Measurements from ENCODE around the gene TNK1. TPM values are rescaled to one million over a fixed set of nuclear protein-coding genes. Genes with fewer than 3 reads are reported as not detected.

The TNK1 gene
- total and polyA plus RNA-seq, 4 donors: 1.9 to 6.6 (median 2.7) TPM

GRCh38 chr17:7408863-7409262 is 28.0 kb downstream of the TNK1 start:
- H3K27ac ChIP-seq (ENCODE audit: low read depth in 1 of 2, low read length in 2 of 2): no peak overlapping the region
- no peaks in the 10 kb centered on the region for H3K4me1 ChIP-seq (ENCODE audit: control insufficient read depth in 1 of 2, insufficient read depth in 2 of 2, low read length in 2 of 2)
- H3K27me3 ChIP-seq (ENCODE audit: control insufficient read depth in 1 of 2, insufficient read depth in 2 of 2, low read length in 1 of 2): no peaks in the 10 kb centered on the region
- no peak for ATAC-seq (ENCODE audit: low FRiP score)
- H3K4me3 ChIP-seq (ENCODE audit: low read length in 2 of 2): no peak overlapping the region
- WGBS, 2 donors: 84 to 86% methylated on average over 6 of the region's 6 CpGs
- H3K9me3 ChIP-seq (ENCODE audit: control insufficient read depth, low read length): no peaks in the 10 kb centered on the region
- H3K36me3 ChIP-seq (ENCODE audit: control insufficient read depth in 1 of 2, insufficient read depth in 2 of 2, low read length in 1 of 2): no peaks in the 10 kb centered on the region
- intact Hi-C loops (cut with DNase I): no loop called here
- no peak for DNase-seq

- no peaks in the 10 kb centered on the region for H3K36me3 ChIP-seq (ENCODE audit: control insufficient read depth in 1 of 2, insufficient read depth in 2 of 2, low read length in 1 of 2)
- no peaks in the 10 kb centered on the region for H3K4me1 ChIP-seq (ENCODE audit: control insufficient read depth in 1 of 2, insufficient read depth in 2 of 2, low read length in 2 of 2)
- no peaks in the 10 kb centered on the region for H3K9me3 ChIP-seq (ENCODE audit: control insufficient read depth, low read length)
- no peak for ATAC-seq (ENCODE audit: low FRiP score)
- 89 to 92% methylated on average over 6 of the region's 6 CpGs for WGBS, 2 donors
- H3K27me3 ChIP-seq (ENCODE audit: control insufficient read depth in 1 of 2, insufficient read depth in 2 of 2, low read length in 1 of 2): no peaks in the 10 kb centered on the region
- no peak for DNase-seq
- no peak overlapping the region for H3K4me3 ChIP-seq (ENCODE audit: low read length in 2 of 2)
- intact Hi-C loops (cut with DNase I): no loop called here
- H3K27ac ChIP-seq (ENCODE audit: low read depth in 1 of 2, low read length in 2 of 2): no peak overlapping the region
These were observed 28.8 kb downstream of the TNK1 start for GRCh38 chr17:7409716-7410115.

- Histone ChIP-seq H3K27me3 (ENCODE audit: control insufficient read depth in 1 of 2, insufficient read depth in 2 of 2, low read length in 1 of 2) (no peaks in the 10 kb centered on the region), H3K27ac (ENCODE audit: low read depth in 1 of 2, low read length in 2 of 2) (no peak overlapping the region), H3K36me3 (ENCODE audit: control insufficient read depth in 1 of 2, insufficient read depth in 2 of 2, low read length in 1 of 2) (no peaks in the 10 kb centered on the region), H3K9me3 (ENCODE audit: control insufficient read depth, low read length) (no peaks in the 10 kb centered on the region), H3K4me1 (ENCODE audit: control insufficient read depth in 1 of 2, insufficient read depth in 2 of 2, low read length in 2 of 2) (no peaks in the 10 kb centered on the region), H3K4me3 (ENCODE audit: low read length in 2 of 2) (no peak overlapping the region)
- WGBS, 2 donors: 87 to 88% methylated on average over 25 of the region's 25 CpGs
- no peak for ATAC-seq (ENCODE audit: low FRiP score)
- intact Hi-C loops (cut with DNase I): no loop called here
- DNase-seq: no peak
These were observed 29.9 kb downstream of the TNK1 start for GRCh38 chr17:7410634-7411426.

- DNase-seq (no peak), ATAC-seq (ENCODE audit: low FRiP score) (no peak)
- Histone ChIP-seq H3K9me3 (ENCODE audit: control insufficient read depth, low read length) (no peaks in the 10 kb centered on the region), H3K4me1 (ENCODE audit: control insufficient read depth in 1 of 2, insufficient read depth in 2 of 2, low read length in 2 of 2) (no peaks in the 10 kb centered on the region), H3K27me3 (ENCODE audit: control insufficient read depth in 1 of 2, insufficient read depth in 2 of 2, low read length in 1 of 2) (no peaks in the 10 kb centered on the region), H3K36me3 (ENCODE audit: control insufficient read depth in 1 of 2, insufficient read depth in 2 of 2, low read length in 1 of 2) (no peaks in the 10 kb centered on the region), H3K4me3 (ENCODE audit: low read length in 2 of 2) (no peak overlapping the region), H3K27ac (ENCODE audit: low read depth in 1 of 2, low read length in 2 of 2) (no peak overlapping the region)
- intact Hi-C loops (cut with DNase I): no loop called here
- 87 to 93% methylated on average over 5 to 8 of the region's 8 CpGs for WGBS, 2 donors
These were observed 30.5 kb downstream of the TNK1 start for GRCh38 chr17:7411427-7411750.

- H3K9me3 ChIP-seq (ENCODE audit: control insufficient read depth, low read length): no peaks in the 10 kb centered on the region
- H3K4me3 ChIP-seq (ENCODE audit: low read length in 2 of 2): no peak overlapping the region
- ATAC-seq (ENCODE audit: low FRiP score): no peak
- no peaks in the 10 kb centered on the region for H3K4me1 ChIP-seq (ENCODE audit: control insufficient read depth in 1 of 2, insufficient read depth in 2 of 2, low read length in 2 of 2)
- intact Hi-C loops (cut with DNase I): no loop called here
- no peak overlapping the region for H3K27ac ChIP-seq (ENCODE audit: low read depth in 1 of 2, low read length in 2 of 2)
- no peak for DNase-seq
- no peaks in the 10 kb centered on the region for H3K36me3 ChIP-seq (ENCODE audit: control insufficient read depth in 1 of 2, insufficient read depth in 2 of 2, low read length in 1 of 2)
- WGBS, 2 donors: 85 to 90% methylated on average over 6 of the region's 6 CpGs
- H3K27me3 ChIP-seq (ENCODE audit: control insufficient read depth in 1 of 2, insufficient read depth in 2 of 2, low read length in 1 of 2): no peaks in the 10 kb centered on the region
These were observed 32.6 kb downstream of the TNK1 start for GRCh38 chr17:7413346-7413985.

GRCh38 chr17:7414837-7415236 is 33.9 kb downstream of the TNK1 start:
- H3K4me1 ChIP-seq (ENCODE audit: control insufficient read depth in 1 of 2, insufficient read depth in 2 of 2, low read length in 2 of 2): no peaks in the 10 kb centered on the region
- DNase-seq: no peak
- no peak overlapping the region for H3K27ac ChIP-seq (ENCODE audit: low read depth in 1 of 2, low read length in 2 of 2)
- WGBS, 2 donors: 85 to 88% methylated on average over 14 of the region's 14 CpGs
- no peak for ATAC-seq (ENCODE audit: low FRiP score)
- intact Hi-C loops (cut with DNase I): no loop called here
- H3K27me3 ChIP-seq (ENCODE audit: control insufficient read depth in 1 of 2, insufficient read depth in 2 of 2, low read length in 1 of 2): no peaks in the 10 kb centered on the region
- H3K9me3 ChIP-seq (ENCODE audit: control insufficient read depth, low read length): no peaks in the 10 kb centered on the region
- H3K4me3 ChIP-seq (ENCODE audit: low read length in 2 of 2): no peak overlapping the region
- no peaks in the 10 kb centered on the region for H3K36me3 ChIP-seq (ENCODE audit: control insufficient read depth in 1 of 2, insufficient read depth in 2 of 2, low read length in 1 of 2)

GRCh38 chr17:7415784-7416183 is 34.9 kb downstream of the TNK1 start:
- H3K27me3 ChIP-seq (ENCODE audit: control insufficient read depth in 1 of 2, insufficient read depth in 2 of 2, low read length in 1 of 2): no peaks in the 10 kb centered on the region
- no peaks in the 10 kb centered on the region for H3K4me1 ChIP-seq (ENCODE audit: control insufficient read depth in 1 of 2, insufficient read depth in 2 of 2, low read length in 2 of 2)
- no peaks in the 10 kb centered on the region for H3K9me3 ChIP-seq (ENCODE audit: control insufficient read depth, low read length)
- no peaks in the 10 kb centered on the region for H3K36me3 ChIP-seq (ENCODE audit: control insufficient read depth in 1 of 2, insufficient read depth in 2 of 2, low read length in 1 of 2)
- ATAC-seq (ENCODE audit: low FRiP score) (no peak), DNase-seq (no peak)
- 90 to 95% methylated on average over 23 of the region's 23 CpGs for WGBS, 2 donors
- no peak overlapping the region for H3K4me3 ChIP-seq (ENCODE audit: low read length in 2 of 2)
- intact Hi-C loops (cut with DNase I): no loop called here
- no peak overlapping the region for H3K27ac ChIP-seq (ENCODE audit: low read depth in 1 of 2, low read length in 2 of 2)

- Histone ChIP-seq H3K36me3 (ENCODE audit: control insufficient read depth in 1 of 2, insufficient read depth in 2 of 2, low read length in 1 of 2) (no peaks in the 10 kb centered on the region), H3K4me3 (ENCODE audit: low read length in 2 of 2) (no peak overlapping the region), H3K9me3 (ENCODE audit: control insufficient read depth, low read length) (no peaks in the 10 kb centered on the region), H3K27ac (ENCODE audit: low read depth in 1 of 2, low read length in 2 of 2) (no peak overlapping the region), H3K27me3 (ENCODE audit: control insufficient read depth in 1 of 2, insufficient read depth in 2 of 2, low read length in 1 of 2) (no peaks in the 10 kb centered on the region), H3K4me1 (ENCODE audit: control insufficient read depth in 1 of 2, insufficient read depth in 2 of 2, low read length in 2 of 2) (no peaks in the 10 kb centered on the region)
- no peak for ATAC-seq (ENCODE audit: low FRiP score)
- no peak for DNase-seq
- intact Hi-C loops (cut with DNase I): no loop called here
- 81% methylated on average over 6 of the region's 6 CpGs for WGBS, 2 donors
These were observed 35.4 kb downstream of the TNK1 start for GRCh38 chr17:7416323-7416722.

GRCh38 chr17:7417056-7417655 is 36.3 kb downstream of the TNK1 start:
- no peak overlapping the region for H3K4me3 ChIP-seq (ENCODE audit: low read length in 2 of 2)
- no peak for ATAC-seq (ENCODE audit: low FRiP score)
- no peaks in the 10 kb centered on the region for H3K27me3 ChIP-seq (ENCODE audit: control insufficient read depth in 1 of 2, insufficient read depth in 2 of 2, low read length in 1 of 2)
- WGBS, 2 donors: 95 to 96% methylated on average over 51 to 54 of the region's 54 CpGs
- H3K4me1 ChIP-seq (ENCODE audit: control insufficient read depth in 1 of 2, insufficient read depth in 2 of 2, low read length in 2 of 2): no peaks in the 10 kb centered on the region
- intact Hi-C loops (cut with DNase I): no loop called here
- no peaks in the 10 kb centered on the region for H3K36me3 ChIP-seq (ENCODE audit: control insufficient read depth in 1 of 2, insufficient read depth in 2 of 2, low read length in 1 of 2)
- DNase-seq: no peak
- no peak overlapping the region for H3K27ac ChIP-seq (ENCODE audit: low read depth in 1 of 2, low read length in 2 of 2)
- no peaks in the 10 kb centered on the region for H3K9me3 ChIP-seq (ENCODE audit: control insufficient read depth, low read length)

Measured in aorta (tissue), 5 donors.